Endothelial cell of umbilical vein (primary cell): ENCODE data around the gene FIS1. TPM values are rescaled to one million over a fixed set of nuclear protein-coding genes. Genes with fewer than 3 reads are reported as not detected.

ENCODE experiments used
- BruUV-seq: library from RNA; stranded (reverse); fragments of 400-500 nt; replicated peaks from 2 replicates; lab custom pipeline; 2021; lab: Mats Ljungman, UMichigan
- CTCF ChIA-PET: fragments of 300-600, 350-600 bp; sonication (Branson Sonifier 250); formaldehyde crosslinking; loops from one replicate; lab custom pipeline; 2021; ENCODE audit warnings: antibody characterized with exemption, inconsistent platforms; lab: Charles Lee
- POLR2A ChIA-PET: fragments of 300-600, 350-600 bp; sonication (Branson Sonifier 250); formaldehyde crosslinking; loops from one replicate; lab custom pipeline; 2021; ENCODE audit warnings: antibody characterized with exemption, inconsistent platforms; lab: Charles Lee
- DNase-seq: peaks from one replicate; pipeline ENCODE4 v3.0.0-alpha.2; 2011; ENCODE audit warnings: low read depth, low spot score
- FAIRE-seq: peaks from 2 replicates; lab custom pipeline; 2011; peaks lifted over from hg19 to GRCh38; lab: Jason Lieb, UNC
- H2AFZ ChIP-seq: 2 replicates; pipeline ENCODE4 v1.6.0; 2012; ENCODE audit warnings: low read depth, low read length, control low read depth, inconsistent platforms
- H3K27ac ChIP-seq: 2 replicates; pipeline ENCODE4 v1.5.1; 2011; ENCODE audit warnings: low read depth, mild to moderate bottlenecking, control low read depth, low read length, moderate library complexity; ENCODE audit not compliant: insufficient read depth
- H3K27me3 ChIP-seq, 2 experiments: 2 replicates each; pipeline versions ENCODE4 v1.6.0 to v1.6.1; 2011; ENCODE audit warnings: low read length in 2 of 2, mixed read lengths in 1 of 2; ENCODE audit not compliant: control insufficient read depth in 2 of 2, insufficient read depth in 2 of 2
- H3K36me3 ChIP-seq, 2 experiments: 2 replicates in 1 of 2; 3 replicates in 1 of 2; pipeline ENCODE4 v1.5.1; 2011; ENCODE audit warnings: low read length in 2 of 2, mild to moderate bottlenecking in 1 of 2, moderate library complexity in 1 of 2; ENCODE audit not compliant: control insufficient read depth in 2 of 2, insufficient read depth in 2 of 2; ENCODE audit errors: extremely low read depth in 1 of 2
- H3K4me1 ChIP-seq: 3 replicates; pipeline ENCODE4 v1.5.1; 2011; ENCODE audit warnings: mild to moderate bottlenecking, low read length; ENCODE audit not compliant: control insufficient read depth, insufficient read depth; ENCODE audit errors: extremely low read depth
- H3K4me2 ChIP-seq: 2 replicates; pipeline ENCODE4 v1.6.1; 2011; ENCODE audit warnings: low read length, control low read depth, mixed read lengths; ENCODE audit not compliant: insufficient read depth
- H3K4me3 ChIP-seq, 3 experiments: fragments of 200-600 bp in 1 of 3; sonication (generic), shearing (Covaris generic) in 1 of 3; replicated peaks in 1 of 3; 2 replicates each; pipeline ENCODE4 v1.5.1; 2011 to 2016; ENCODE audit warnings: control low read depth in 3 of 3, low read length in 3 of 3, mild to moderate bottlenecking in 2 of 3, inconsistent platforms in 1 of 3, low read depth in 1 of 3, moderate library complexity in 1 of 3; ENCODE audit not compliant: insufficient read depth in 1 of 3
- H3K79me2 ChIP-seq: 2 replicates; pipeline ENCODE4 v1.6.0; 2012; ENCODE audit warnings: low read length, inconsistent platforms; ENCODE audit not compliant: control insufficient read depth, insufficient read depth
- H3K9ac ChIP-seq: replicated peaks from 2 replicates; pipeline ENCODE3; 2011; ENCODE audit warnings: low read length, control low read depth; ENCODE audit not compliant: insufficient read depth; ENCODE audit errors: extremely low read depth
- H3K9me1 ChIP-seq: replicated peaks from 3 replicates; pipeline ENCODE4 v1.6.0; 2011; ENCODE audit warnings: mild to moderate bottlenecking, low read length; ENCODE audit not compliant: control insufficient read depth, insufficient read depth; ENCODE audit errors: extremely low read depth
- H3K9me3 ChIP-seq: replicated peaks from 2 replicates; pipeline ENCODE4 v1.5.1; 2012; ENCODE audit warnings: low read length, inconsistent platforms; ENCODE audit not compliant: control insufficient read depth, insufficient read depth
- H4K20me1 ChIP-seq: replicated peaks from 2 replicates; pipeline ENCODE3; 2011; ENCODE audit warnings: mild to moderate bottlenecking, low read length; ENCODE audit not compliant: control insufficient read depth, insufficient read depth; ENCODE audit errors: extremely low read depth
- CTCF ChIP-seq, 2 donors: IDR thresholded peaks; 1 replicate in 1 of 2; 2 replicates in 1 of 2; pipeline ENCODE4 v1.5.1; 2011; ENCODE audit warnings: low read length in 2 of 2, mild to moderate bottlenecking in 2 of 2, moderate library complexity in 2 of 2, control low read depth in 1 of 2, inconsistent platforms in 1 of 2, low read depth in 1 of 2; ENCODE audit not compliant: insufficient read depth in 1 of 2; ENCODE audit errors: extremely low read depth in 1 of 2
- FOS ChIP-seq: IDR thresholded peaks from 2 replicates; pipeline ENCODE4 v1.6.1; 2011; ENCODE audit warnings: mild to moderate bottlenecking, low read length, moderate library complexity, borderline replicate concordance; ENCODE audit not compliant: insufficient read depth
- JUN ChIP-seq: IDR thresholded peaks from 2 replicates; pipeline ENCODE4 v1.6.1; 2011; ENCODE audit warnings: borderline replicate concordance, low read depth; ENCODE audit not compliant: insufficient read length, insufficient read depth
- dilution Hi-C: fragments of 300-500 bp; cut with MboI; formaldehyde crosslinking; loops from one replicate; pipeline ENCODE4 v1.15.0; 2019; ENCODE audit warnings: low sequenced_read_pairs; ENCODE audit not compliant: extremely low pct_ligation_motif_present
- intact Hi-C: fragments of 100-400 bp; cut with micrococcal nuclease; formaldehyde crosslinking; loops from one replicate; pipeline ENCODE4 v1.10.0; 2022
- polyA plus RNA-seq, 4 experiments: library from polyadenylated mRNA; depleted of rRNA in 3 of 4; stranded (reverse) in 3 of 4; unstranded in 1 of 4; fragments of >200 nt; gene quantifications; 2 replicates each; pipeline versions ENCODE4 v1.2.1 to v1.2.3, GENCODE V29; 2011 to 2012; ENCODE audit warnings: missing spikeins in 1 of 4
- total RNA-seq: library from RNA; stranded (reverse); gene quantifications from 2 replicates; pipeline ENCODE4 v1.2.3, GENCODE V29; 2021

FIS1 gene
- total and polyA plus RNA-seq, 2 donors (not counting 3 experiments of a cell fraction or from before 2014, with no cell fraction given) = 132 to 330 TPM

GRCh38 chr7:101226721-101227120 is 18.2 kb downstream of the FIS1 start:
- DNase-seq = no peak
- intact Hi-C loops = no loop called here

GRCh38 chr7:101225650-101226049 is 19.2 kb downstream of the FIS1 start:
- DNase-seq (no peak), FAIRE-seq (no peak)
- no peak for TF ChIP-seq CTCF (IDR thresholded peaks at IDR 0.05; ENCODE audit: extremely low read depth in 1 of 2, insufficient read depth in 1 of 2, low read depth in 1 of 2, low read length in 2 of 2)
- no peak for TF ChIP-seq JUN
- TF ChIP-seq FOS = no peak
- Histone ChIP-seq H3K9me1 (no peaks in the 10 kb centered on the region), H3K27me3 (no peaks in the 10 kb centered on the region), H2AFZ (no peak overlapping the region), H3K36me3 (peaks cover 2 to 8% of the 10 kb centered on the region in 2 experiments), H4K20me1 (no peaks in the 10 kb centered on the region), H3K9me3 (no peaks in the 10 kb centered on the region), H3K4me2 (no peak overlapping the region), H3K9ac (no peak overlapping the region), H3K4me1 (no peaks in the 10 kb centered on the region), H3K27ac (no peak overlapping the region), H3K79me2 (peaks cover 12% of the 10 kb centered on the region), H3K4me3 (no peak overlapping the region)
- POLR2A ChIA-PET = interaction anchor here (0.7 kb wide), 1 partner anchor 9 kb away, joined by 4 read pairs; no protein-coding TSS in a partner anchor
- intact Hi-C loops = no loop called here
- CTCF ChIA-PET = interaction anchor here (1.1 to 3.7 kb wide), 5 partner anchors 8 to 82 kb away, joined by 3 to 17 read pairs (median 6); partner anchors contain the start of genes CLDN15 and ZNHIT1
- no TSS peak for BruUV-seq
- dilution Hi-C loops = no loop called here

More at GRCh38 chr7:101226721-101227120, 18.2 kb downstream of the FIS1 start:
- CTCF ChIA-PET = interaction anchor here (0.6 to 3.7 kb wide), 5 partner anchors 9 to 337 kb away, joined by 3 to 17 read pairs (median 6); partner anchors contain the start of genes CLDN15, UFSP1 and ZNHIT1
- no peak for FAIRE-seq
- Histone ChIP-seq H3K4me1 (peaks cover 3% of the 10 kb centered on the region), H3K9me3 (no peaks in the 10 kb centered on the region), H3K9ac (no peak overlapping the region), H3K79me2 (peaks cover 4% of the 10 kb centered on the region), H3K27me3 (no peaks in the 10 kb centered on the region), H3K27ac (no peak overlapping the region), H3K36me3 (peaks cover 2 to 8% of the 10 kb centered on the region in 2 experiments), H3K4me2 (no peak overlapping the region), H3K4me3 (no peak overlapping the region), H3K9me1 (no peaks in the 10 kb centered on the region), H2AFZ (no peak overlapping the region), H4K20me1 (no peaks in the 10 kb centered on the region)
- TF ChIP-seq CTCF (IDR thresholded peaks at IDR 0.05; ENCODE audit: extremely low read depth in 1 of 2, insufficient read depth in 1 of 2, low read depth in 1 of 2, low read length in 2 of 2) = no peak
- dilution Hi-C loops = no loop called here
- POLR2A ChIA-PET = no interaction called here
- BruUV-seq = no TSS peak
